Transverse colon (tissue), 4 donors: ENCODE data around the gene TMEM200A. TPM values are rescaled to one million over a fixed set of nuclear protein-coding genes. Genes with fewer than 3 reads are reported as not detected.

Source experiments
- DNase-seq: peaks from one replicate; pipeline ENCODE4 v3.0.0-alpha.2; 2019
- H3K27ac ChIP-seq, 4 donors: fragments of 200-600 bp; sonication (generic); 2 replicates each; pipeline ENCODE4 v1.5.1; 2016 to 2018; ENCODE audit warnings: inconsistent platforms in 4 of 4
- H3K27me3 ChIP-seq: fragments of 200-600 bp; sonication (generic); 2 replicates; pipeline ENCODE4 v1.5.1; 2017; ENCODE audit warnings: inconsistent platforms
- H3K36me3 ChIP-seq, 4 donors: fragments of 200-600 bp; sonication (generic); 2 replicates each; pipeline ENCODE4 v1.5.1; 2017 to 2019; ENCODE audit warnings: inconsistent platforms in 4 of 4
- H3K4me1 ChIP-seq, 4 donors: fragments of 200-600 bp; sonication (generic); 2 replicates each; pipeline ENCODE4 v1.5.1; 2017 to 2020; ENCODE audit warnings: inconsistent platforms in 4 of 4
- H3K4me3 ChIP-seq, 4 donors: fragments of 200-600 bp; sonication (generic); 1 replicate in 1 of 4; 2 replicates in 3 of 4; pipeline versions ENCODE4 v1.5.1 to v1.6.1; 2017 to 2019; ENCODE audit warnings: inconsistent platforms in 4 of 4
- H3K9me3 ChIP-seq, 2 donors: fragments of 200-600 bp; sonication (generic); 2 replicates each; pipeline ENCODE4 v1.5.1; 2017 to 2019; ENCODE audit warnings: inconsistent platforms in 2 of 2
- CTCF ChIP-seq, 5 experiments: fragments of 200-600 bp in 3 of 5; fragments of 450-650 bp in 2 of 5; sonication (generic) in 3 of 5; IDR thresholded peaks; 1 replicate in 2 of 5; 2 replicates in 3 of 5; pipeline ENCODE4 v1.5.1; 2016 to 2017; ENCODE audit warnings: antibody characterized with exemption in 5 of 5, inconsistent platforms in 3 of 5, mild to moderate bottlenecking in 2 of 5, moderate library complexity in 1 of 5
- EP300 ChIP-seq: sonication (generic); formaldehyde crosslinking; IDR thresholded peaks from one replicate; pipeline ENCODE4 v1.6.1; 2017; ENCODE audit warnings: antibody characterized with exemption, low read depth
- POLR2A ChIP-seq: fragments of 450-650 bp; IDR thresholded peaks from one replicate; pipeline ENCODE4 v1.6.1; 2016; ENCODE audit warnings: antibody characterized with exemption, mild to moderate bottlenecking, moderate library complexity
- POLR2AphosphoS5 ChIP-seq, 3 donors: sonication (generic); formaldehyde crosslinking; IDR thresholded peaks; one replicate each; pipeline ENCODE4 v1.6.1; 2016; ENCODE audit warnings: antibody characterized with exemption in 3 of 3
- WGBS, 2 donors: methylation state at CpG; one replicate each; pipeline ENCODE4 v1.1.5; 2018; ENCODE audit warnings: low coverage in 1 of 2; 5-methylcytosine and 5-hydroxymethylcytosine counted together
- in situ Hi-C, 4 donors: fragments of 200-750 bp; cut with MboI; loops; one replicate each; pipeline versions ENCODE4 v1.15.0 to v1.15.1; 2017; ENCODE audit warnings: low sequenced_read_pairs in 3 of 4, low pct_ligation_motif_present in 1 of 4, low pct_unique_long_range_greater_than_20kb in 1 of 4
- intact Hi-C: fragments of 100-400 bp; cut with DNase I; formaldehyde crosslinking; loops from one replicate; pipeline ENCODE4 v1.15.1; 2023; ENCODE audit warnings: low total_unique reads
- total RNA-seq, 4 donors: library from RNA; depleted of rRNA; stranded (reverse); fragments of >200 nt; gene quantifications; one replicate each; pipeline ENCODE4 v1.1.0, GENCODE V29; 2016

Gene TMEM200A
- total RNA-seq, 4 donors from 2014 or later = 0.20 to 19.5 (median 16.0) TPM

- no peak overlapping the region for H3K4me3 ChIP-seq
- intact Hi-C loops (no loop called here), in situ Hi-C loops (no loop called here)
- 65 to 69% methylated on average over 6 to 7 of the region's 7 CpGs for WGBS, 2 donors
- no peaks in the 10 kb centered on the region for H3K9me3 ChIP-seq
- H3K4me1 ChIP-seq = no peaks in the 10 kb centered on the region
- H3K27me3 ChIP-seq = no peaks in the 10 kb centered on the region
- no peaks in the 10 kb centered on the region for H3K36me3 ChIP-seq
- H3K27ac ChIP-seq = no peak overlapping the region
- no peak for DNase-seq
- no peak for TF ChIP-seq POLR2A
- no peak for TF ChIP-seq CTCF (IDR thresholded peaks at IDR 0.05)
- no peak for TF ChIP-seq POLR2AphosphoS5 (IDR thresholded peaks at IDR 0.05)
- no peak for TF ChIP-seq EP300
These were observed 60.4 kb downstream of the TMEM200A start for GRCh38 chr6:130426066-130426721.

- H3K4me1 ChIP-seq = no peaks in the 10 kb centered on the region
- H3K36me3 ChIP-seq = no peaks in the 10 kb centered on the region
- H3K9me3 ChIP-seq = no peaks in the 10 kb centered on the region
- DNase-seq = no peak
- no peak overlapping the region for H3K4me3 ChIP-seq
- H3K27me3 ChIP-seq = no peaks in the 10 kb centered on the region
- H3K27ac ChIP-seq = no peak overlapping the region
- TF ChIP-seq POLR2AphosphoS5 (IDR thresholded peaks at IDR 0.05) (no peak), EP300 (no peak), POLR2A (no peak), CTCF (IDR thresholded peaks at IDR 0.05) (no peak)
- intact Hi-C loops = no loop called here
- 54 to 65% methylated on average over 4 of the region's 4 CpGs for WGBS, 2 donors
- in situ Hi-C loops = no loop called here
These were observed 65.6 kb downstream of the TMEM200A start for GRCh38 chr6:130431346-130431852.

GRCh38 chr6:130432838-130433237 lies 67.0 kb downstream of the TMEM200A start:
- Histone ChIP-seq H3K27ac (no peak overlapping the region), H3K4me1 (no peaks in the 10 kb centered on the region), H3K4me3 (no peak overlapping the region), H3K36me3 (no peaks in the 10 kb centered on the region), H3K9me3 (no peaks in the 10 kb centered on the region), H3K27me3 (no peaks in the 10 kb centered on the region)
- TF ChIP-seq POLR2AphosphoS5 (IDR thresholded peaks at IDR 0.05) (no peak), CTCF (IDR thresholded peaks at IDR 0.05) (no peak), EP300 (no peak), POLR2A (no peak)
- WGBS, 2 donors = 83 to 86% methylated on average over 4 of the region's 4 CpGs
- intact Hi-C loops = no loop called here
- DNase-seq = no peak
- in situ Hi-C loops = no loop called here

GRCh38 chr6:130434174-130434873 lies 68.5 kb downstream of the TMEM200A start:
- WGBS, 2 donors = 87 to 100% methylated on average over 3 of the region's 3 CpGs
- in situ Hi-C loops (no loop called here), intact Hi-C loops (no loop called here)
- Histone ChIP-seq H3K9me3 (no peaks in the 10 kb centered on the region), H3K27ac (no peak overlapping the region), H3K4me3 (no peak overlapping the region), H3K36me3 (no peaks in the 10 kb centered on the region), H3K4me1 (no peaks in the 10 kb centered on the region), H3K27me3 (no peaks in the 10 kb centered on the region)
- DNase-seq = no peak
- TF ChIP-seq CTCF (IDR thresholded peaks at IDR 0.05) (no peak), EP300 (no peak), POLR2AphosphoS5 (IDR thresholded peaks at IDR 0.05) (no peak), POLR2A (no peak)
